ENCODE measurements around the gene MOGAT3.

Gene MOGAT3

DNA sequence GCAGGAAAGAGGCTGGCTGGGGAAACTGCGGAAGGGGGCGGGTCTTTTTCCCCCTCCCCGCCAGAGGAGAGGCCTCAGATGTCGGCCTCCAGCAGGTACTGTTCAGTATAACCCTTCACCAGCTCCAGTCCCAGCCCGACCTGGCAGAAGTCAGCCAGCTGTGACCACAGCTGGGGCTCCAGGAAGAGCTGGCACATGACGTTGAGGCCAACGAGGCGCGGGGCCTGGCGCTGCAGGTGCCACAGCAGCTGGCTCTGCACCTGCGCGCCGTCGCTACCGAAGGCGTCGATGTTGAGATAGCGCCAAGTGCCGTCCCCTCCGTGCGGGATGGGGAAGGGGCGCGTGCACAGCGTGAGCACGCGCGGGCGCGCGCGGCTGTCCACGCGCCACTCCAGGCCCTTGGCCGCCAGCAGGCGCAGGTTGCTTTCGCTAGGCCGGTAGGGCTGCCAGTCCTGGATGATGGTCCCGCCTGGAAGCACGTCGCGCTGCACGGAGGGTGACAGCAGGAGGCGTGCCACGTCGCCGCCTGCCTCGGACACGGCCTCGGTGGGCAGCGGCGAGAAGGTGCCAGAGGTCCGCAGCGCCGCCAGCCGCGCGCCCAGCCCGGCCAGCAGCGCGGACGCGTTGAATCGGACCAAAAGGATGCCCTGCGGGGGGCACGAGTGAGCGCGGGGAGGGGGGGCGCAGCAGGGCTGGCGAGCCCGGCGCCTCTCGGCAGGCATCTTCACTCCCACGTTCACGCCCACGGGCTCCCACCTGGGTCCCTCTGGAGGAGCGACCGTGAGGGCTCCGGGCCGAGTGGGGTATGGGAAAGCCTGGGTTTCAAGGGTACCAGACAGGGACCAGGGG, 28.6 kb downstream of the MOGAT3 start:
- DNase-seq = no peak

DNA sequence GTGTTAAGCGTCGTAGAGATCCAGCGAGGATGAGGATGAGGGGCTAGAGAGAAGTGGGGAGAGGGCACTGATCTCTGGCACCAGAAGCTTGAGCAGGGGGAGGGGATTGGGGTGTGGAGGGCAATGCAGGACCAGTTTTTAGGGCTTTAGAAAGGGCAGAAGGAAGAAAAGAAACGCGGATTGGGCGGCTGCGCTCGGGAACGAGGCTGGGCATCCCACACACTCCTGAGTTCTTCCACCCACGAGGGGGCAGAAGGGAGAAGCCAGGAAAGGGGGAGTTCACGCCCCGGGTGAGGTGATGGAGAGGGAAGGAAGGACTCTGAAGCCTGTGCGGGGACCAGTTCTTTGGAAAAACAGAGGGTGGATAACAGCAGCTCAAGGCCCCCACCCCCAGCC, 29.4 kb downstream of the MOGAT3 start:
- no peak for DNase-seq

DNA sequence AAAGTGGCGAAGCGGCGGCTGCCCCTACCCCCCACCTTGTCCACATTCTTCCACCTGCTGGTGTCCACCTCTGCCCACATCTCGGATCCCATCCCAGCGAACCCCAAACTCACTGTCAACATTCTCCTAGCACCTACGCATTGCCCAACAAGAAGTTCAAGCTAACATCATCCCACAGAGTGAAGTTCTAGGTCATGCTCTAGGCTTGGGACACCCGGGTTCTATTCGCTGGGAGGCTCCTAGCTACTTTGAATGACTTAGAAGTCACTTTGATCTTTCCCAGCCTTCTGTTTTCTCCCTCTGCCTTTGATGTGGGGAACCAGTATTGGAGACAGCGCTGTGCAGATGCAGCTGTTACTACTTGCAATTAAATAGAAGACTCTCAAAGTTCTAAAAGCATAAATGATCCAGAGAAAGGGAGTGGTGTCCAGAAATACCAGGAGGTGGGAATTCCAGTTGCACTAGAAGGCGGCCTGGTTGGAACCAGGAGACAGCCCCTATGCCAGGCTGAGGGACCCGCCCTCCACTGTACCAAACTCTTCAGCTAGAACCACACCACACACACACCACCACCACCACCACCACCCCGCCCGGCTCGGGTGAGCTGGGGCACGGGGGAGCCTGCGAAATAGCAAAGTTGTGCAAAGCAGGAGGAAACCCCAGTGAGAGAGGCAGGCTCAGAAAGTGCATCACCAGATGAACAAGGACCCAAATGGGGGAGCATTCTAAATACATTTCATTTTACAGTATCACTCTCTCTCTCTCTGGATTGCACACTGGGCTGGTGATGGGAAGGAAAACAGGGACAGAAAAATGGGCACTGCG, 30.0 kb downstream of the MOGAT3 start:
- DNase-seq = no peak

DNA sequence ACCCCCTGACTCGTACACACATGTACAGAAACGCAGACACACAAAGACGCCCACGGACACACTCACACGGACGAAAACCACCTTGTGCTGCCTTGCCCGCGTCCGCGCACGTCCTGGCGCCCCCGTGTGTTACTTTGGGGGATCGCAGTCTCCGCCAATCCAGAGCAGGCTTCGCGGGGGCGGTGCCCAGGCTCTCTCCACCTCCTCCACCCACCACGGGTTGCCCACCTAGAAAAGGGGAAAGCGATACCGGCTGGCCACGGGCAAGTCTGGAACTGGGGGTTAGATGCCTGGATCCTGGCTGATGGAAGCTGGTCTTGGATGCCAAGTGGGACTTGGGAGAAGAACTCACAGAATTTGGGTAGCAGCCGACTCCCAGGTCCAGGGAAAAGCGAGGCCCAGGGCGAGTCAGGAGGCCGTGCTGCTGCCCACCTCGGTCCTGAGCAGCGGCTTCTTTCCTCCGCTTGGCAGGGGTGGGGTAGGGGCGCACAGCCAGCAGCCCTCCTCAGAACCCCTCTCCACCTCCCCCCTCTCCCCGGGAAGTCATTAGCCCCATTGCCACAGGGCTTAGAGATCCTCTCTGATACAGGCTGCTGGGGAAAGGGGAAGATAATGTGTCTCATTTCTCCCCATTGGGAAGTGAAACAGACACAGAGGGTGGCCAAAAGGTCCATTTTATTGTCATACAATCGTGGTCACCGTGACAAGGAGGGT, 30.8 kb downstream of the MOGAT3 start:
- DNase-seq = no peak

DNA sequence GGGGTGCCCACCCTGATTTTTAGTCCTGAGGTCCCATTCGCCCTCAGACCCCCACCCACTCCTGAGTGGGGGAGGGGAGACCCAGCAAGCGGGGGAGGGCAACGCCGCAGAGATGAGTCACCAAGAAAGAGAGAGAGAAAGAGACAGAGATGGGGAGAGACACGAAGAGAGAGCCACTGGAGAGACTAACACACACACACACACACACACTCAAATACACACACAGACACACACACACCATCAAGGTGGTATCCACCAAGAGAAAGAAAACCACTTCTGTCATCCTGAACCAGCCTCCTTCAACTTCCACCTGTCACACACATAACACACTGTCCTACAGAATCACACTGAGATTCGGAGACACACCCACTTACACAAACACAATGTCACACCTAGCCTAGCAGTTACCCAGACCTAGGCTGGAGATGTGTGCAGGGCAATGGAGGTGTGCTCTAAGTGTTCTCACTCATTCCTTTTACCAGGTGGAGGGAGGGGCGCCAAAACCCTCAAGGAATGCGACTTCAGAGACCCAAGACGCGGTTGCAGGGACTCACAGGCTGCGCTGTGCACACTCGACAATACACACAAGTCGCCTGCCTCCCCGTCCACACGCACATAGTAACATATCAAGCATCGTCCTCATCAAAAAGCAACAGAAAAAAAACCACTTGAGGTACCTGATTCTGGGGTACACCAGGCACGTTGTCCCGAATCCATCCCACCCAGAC, 31.6 kb downstream of the MOGAT3 start:
- no peak for DNase-seq

DNA sequence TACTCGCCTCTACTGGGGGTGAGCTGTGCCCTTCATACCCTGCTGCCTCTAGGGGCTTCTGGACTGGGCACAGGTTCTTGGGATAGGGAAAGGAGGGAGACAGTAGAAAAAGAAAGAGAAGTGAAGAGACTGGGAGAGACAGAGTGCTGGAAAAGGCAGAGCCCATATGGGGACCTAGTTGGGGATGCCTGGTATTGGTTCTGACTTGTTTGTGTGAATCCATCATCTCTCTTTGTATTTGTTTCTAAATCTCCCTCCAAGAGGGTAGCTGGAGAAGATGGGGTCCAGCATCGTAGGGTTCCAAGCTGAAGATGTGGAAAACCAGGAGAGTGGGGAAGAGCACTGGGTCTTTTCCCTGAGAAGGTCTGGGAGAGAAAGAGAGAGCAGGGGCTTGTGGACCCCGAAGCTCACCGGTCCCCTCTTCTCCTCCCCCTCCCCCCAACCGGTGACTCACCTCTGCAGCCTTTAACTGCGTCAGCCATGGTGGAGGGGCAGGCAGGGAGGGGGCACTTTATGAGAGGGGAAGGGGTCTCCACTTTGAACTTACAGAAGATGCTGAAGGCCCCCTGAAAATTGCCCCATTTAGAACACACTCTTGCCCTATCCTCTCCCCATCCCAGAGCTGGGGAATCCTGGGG, 32.3 kb downstream of the MOGAT3 start:
- no peak for DNase-seq

DNA sequence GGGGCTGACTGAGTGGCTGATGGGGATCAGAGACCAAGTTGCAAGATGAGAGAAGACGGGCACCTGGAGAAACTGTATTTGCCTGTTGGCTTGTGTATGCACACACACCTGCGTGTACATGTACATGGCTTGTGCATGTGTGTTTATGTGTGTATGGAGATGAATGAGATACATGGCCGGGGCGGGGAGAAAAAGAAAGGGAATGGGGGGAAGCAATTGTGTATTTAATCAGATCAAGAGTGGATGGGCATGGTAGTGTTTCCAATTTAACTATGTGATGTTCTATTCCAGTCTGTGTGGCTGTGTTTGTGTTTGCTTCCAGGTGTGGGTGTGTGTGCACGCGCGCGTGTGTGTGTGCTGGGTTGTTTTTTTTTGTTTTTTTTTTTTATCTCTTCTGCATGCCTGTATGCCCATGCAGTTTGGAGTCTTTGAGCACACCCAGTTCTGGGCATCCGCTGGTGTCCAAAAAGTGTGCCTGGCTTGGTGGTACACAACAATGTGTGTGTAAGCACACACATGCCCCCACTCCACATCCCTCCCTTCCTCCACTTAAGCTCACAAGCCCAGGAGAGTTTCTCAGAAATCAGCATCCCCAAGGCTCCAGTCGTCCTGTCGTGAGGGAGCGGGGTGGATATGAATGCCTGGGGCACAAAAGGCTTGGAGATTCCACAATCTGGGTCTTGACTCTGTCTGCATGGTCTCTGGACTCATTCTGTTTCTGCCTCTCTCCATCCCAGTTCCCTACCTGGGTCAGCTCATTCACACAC, 33.0 kb downstream of the MOGAT3 start:
- no peak for DNase-seq

DNA sequence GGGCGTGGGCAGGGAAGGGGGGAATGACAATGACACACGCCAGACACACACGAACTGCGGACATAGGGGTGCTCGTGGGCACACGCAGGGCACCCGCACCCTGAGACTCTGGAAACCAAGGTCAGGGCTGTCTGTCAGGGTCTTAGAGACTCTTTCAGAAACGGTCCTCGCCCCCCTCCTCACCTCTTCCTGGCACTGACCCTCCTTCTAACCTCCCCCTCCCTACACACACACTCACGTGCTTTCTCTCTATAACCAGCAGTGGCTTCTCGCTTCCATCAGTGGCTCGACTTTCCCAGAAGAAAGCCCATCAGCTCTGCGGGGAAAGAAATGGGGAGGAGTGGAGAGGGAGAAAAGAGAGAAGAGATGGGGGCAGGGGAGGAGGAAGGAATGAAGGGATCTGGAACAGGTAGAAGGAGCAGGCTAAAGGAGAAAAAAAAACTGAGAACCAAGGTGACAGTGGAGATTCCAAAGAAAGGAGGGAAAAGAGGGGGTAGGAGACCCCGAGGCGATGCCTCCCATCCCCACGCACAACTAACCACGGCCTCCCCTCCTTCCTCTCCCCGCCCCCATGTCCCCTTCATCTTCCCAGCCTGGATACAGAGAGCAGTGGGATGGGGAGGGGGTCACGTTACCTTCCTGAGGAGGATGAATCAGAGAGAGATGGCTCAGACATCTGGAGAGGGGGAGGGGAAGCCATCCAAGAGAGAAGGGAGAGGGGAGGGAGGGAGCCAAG, 33.8 kb downstream of the MOGAT3 start:
- no peak for DNase-seq

DNA sequence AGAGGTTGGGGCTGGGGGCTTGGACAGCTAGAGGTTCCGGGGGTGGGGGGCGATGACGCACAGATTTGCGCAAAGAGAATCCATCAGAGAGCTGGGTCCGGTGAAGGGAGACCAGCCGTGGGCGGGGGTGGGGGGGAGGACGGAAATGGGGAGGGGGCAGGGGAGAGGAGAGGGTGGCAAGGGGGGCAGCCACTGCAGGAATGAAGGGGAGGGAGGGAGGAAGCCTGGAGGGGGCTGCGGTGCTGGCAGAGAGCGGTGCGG, 34.3 kb downstream of the MOGAT3 start:
- no peak for DNase-seq

DNA sequence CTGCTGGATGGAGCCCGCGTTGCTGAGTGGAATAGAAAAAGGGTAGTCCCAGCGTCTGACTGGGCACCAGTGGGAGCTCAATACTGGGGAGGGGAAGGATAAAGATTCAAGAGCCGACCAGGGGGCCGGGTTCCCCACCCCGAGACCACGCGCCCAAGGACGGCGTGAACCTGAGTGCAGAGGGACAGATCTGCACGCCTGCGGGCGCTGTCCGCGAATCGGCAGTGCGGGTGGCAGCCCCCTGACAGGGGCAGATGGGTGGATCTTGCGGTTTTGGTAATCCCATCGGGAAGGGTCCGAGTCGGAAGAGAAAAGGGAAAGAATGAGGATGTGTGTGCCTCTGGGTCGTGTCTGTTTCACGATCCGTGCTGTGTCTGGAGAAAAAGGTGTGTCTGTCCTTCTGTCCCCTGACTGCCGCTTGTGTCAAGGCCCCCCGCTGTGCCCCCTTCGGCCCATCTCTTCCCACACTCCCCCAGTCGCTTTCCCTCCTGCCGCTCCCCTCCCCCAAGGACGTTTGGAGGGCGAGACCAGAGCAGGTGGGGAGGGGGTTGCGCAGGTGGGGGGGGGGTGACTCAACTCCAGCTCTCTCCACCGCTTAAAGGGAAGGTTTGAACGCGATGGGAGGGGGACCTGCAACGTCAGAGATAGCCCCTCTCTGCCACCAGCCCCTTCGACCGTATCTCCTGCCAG, 34.7 kb downstream of the MOGAT3 start:
- DNase-seq = no peak

DNA sequence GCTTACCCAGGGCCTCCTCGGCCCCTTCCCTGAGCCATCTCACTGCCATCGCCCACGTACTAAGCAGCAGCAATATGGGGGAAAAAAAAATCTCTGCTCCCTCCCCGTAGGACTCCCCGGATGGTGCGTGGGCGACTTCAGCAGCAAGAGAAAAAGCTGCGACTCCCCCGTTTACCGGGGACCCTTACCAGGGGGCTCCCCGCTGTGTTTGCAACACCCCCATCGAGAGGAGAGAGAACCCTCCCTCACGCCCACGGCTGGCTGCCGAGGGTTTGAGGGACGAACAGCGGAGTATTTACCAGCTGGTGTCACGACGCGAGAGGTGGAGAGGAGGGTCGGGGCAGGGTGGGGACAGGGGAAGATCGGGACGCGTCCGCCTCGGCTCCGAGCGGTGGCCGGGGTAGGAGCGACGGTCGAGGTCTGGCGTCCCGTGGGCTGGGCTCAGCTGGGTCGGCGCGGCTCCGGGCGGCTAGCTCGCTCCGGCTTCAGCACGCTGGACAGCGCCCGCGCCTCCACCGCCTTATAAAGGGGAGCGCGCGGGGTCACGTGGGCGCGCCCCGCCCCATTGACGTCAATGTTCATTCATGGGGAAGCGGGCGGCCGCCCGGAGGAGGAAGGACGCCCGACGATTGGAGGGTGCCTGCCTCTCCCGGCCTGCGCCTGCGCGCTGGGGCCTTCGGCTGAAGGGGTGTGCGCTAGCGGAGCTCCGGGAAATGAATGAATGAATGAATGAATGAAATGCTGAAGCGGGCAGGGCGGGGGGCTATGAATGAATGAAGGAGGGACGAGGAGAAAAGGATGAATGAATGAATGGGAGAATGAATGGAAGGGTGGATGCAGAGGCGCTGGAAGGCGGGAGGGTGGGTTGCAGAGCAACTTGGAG, 35.5 kb downstream of the MOGAT3 start, which contains the start of gene VGF:
TSS of gene VGF (minus strand) at position 495 of the 883 bp plus-strand sequence. CDS start 726 bp downstream, outside the sequence.
- no peak for DNase-seq

DNA sequence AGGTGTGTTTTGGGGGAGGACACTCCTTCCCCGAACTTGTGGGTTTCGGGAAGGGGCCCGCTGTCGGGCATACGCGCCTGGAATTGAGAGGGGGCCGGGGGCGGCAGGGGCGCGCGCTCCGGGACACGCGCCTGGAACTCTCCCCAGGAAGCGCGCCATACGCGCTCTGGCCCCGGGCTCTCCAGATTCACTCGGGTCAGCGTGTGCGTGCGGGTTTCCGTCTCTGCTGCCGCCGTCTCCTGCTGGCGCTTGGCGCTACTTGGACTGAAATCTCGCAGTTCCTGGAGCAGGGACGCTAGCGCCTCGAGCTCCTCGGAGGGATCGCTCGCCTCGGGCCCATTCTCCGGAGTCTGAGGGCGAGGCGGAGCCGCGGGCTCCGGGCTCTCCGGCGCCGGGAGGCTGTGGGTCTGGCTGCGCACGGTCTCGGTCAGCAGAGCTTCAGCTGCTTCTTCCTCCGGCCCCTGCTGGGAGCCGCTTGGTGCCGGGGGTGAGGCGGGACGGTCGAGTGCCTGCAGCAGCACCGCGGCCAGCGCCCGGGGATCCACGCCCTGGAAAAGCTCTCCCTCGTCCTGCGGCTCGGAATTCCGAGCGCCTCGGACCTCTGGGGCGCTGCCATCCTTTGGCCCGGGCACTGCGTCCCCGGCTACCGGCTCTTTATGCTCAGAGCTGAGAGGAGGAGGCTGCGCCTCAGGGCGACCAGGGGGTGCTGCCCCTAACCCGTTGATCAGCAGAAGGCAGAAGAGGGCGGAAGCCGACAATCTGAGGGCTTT, 36.6 kb downstream of the MOGAT3 start:
- DNase-seq = no peak

DNA sequence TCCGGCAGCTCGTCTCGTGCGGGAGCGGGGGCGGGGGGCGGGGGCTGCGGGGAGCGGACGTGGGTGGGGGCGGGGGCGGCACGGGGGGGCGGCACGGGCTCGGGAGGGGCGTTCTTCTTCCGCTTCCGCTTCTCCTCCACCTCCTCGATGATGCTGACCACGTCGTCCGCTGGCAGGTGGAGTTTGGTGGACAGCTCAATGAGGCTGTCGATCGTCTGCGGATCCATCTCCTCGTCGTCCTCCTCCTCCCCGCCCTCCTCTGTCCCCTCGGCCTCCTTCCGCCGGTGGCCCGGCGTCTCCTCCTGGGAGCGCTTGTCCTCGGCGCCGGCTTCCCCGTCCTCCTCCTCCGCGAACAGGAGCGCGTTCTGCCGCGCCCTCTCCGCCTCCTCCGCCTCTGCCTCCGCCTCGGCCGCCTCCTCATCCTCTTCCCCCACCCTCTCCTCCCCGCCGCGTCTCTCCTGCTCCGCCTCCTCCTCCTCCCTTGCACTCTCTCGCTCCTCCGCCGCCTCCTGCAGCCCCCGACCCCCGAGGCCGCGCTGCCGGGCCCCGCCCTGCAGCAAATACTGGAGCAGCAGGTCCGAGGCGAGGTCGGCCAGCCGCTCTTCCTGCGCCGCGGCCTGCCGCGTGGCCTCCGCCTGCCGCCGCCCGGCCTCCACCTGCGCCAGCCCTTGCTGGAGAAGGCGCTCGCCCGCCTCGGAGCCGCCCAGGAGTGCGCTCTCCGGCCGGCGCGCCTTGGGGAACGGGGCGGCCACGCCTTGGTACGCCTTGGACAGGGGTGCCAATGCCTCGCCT, 37.4 kb downstream of the MOGAT3 start:
- DNase-seq = no peak

DNA sequence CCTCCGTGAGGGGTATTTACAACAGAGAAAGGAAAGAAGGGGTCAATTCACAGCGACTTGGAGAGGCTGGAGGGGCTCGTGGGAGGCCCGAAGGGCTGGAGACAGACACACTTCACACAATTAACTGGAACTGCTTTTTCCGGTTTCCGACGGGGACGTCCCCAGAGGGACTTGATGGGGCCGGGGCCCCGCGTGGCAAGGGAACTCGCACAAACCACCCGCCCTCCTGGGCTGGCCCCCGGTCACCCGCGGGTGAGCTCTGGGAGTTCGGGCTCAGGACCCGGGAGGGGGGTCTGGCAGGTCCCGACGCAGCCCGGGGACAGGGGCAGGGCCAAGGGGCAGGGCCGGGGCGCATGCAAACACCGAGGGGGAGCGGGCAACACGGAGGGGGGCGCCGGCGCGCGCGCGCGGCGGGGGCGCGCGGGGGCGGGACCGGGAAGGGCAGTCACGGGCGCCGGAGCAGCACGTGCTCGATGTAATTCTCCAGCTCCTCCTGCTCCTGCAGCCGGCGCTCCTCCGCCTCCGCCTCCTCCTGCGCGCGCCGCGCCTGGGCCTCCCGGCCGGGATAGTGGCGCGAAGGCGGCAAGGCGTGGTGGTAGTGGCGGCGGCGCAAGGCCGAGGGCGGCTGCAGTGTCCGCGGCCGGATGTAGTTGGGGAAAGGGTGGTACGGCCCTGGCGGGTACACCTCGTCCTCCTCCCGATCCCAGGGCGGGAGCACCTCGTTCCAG, 38.1 kb downstream of the MOGAT3 start:
- DNase-seq = no peak

DNA sequence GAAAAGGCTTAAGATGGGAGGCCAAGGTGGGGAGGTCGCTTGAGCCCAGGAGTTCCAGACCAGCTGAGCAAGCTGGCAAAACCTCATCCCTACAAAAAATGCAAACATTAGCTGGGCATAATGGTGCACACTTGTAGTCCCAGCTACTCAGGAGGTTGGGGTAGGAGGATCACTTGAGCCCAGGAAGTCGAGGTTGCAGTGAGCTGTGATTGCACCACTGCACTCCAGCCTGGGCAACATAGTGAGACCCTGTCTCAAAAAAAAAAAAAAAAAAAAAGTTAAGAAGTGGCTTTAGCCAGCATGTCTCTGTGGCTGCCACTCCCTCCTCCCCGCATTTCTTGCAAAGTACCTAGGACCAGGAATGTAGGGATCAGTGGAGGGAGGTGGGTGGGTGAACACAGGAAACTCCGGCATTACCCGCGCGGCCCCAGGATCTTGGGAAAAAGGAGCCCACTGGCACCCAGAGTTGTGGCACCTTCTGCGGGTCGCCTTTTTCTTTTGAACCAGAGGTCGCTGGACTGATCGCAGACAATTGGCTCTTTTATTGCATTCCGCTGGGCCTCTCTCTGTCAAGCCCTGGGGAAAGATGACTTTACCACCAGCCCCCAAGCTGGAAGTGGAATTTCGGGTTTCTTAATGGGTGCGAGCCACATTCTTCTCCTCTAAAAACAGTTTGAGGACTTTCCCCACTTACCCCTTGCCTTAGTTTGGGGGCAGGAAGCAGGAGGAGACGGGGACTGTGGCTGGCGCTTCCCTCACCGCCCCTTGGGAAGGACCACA, 39.0 kb downstream of the MOGAT3 start:
- no peak for DNase-seq

DNA sequence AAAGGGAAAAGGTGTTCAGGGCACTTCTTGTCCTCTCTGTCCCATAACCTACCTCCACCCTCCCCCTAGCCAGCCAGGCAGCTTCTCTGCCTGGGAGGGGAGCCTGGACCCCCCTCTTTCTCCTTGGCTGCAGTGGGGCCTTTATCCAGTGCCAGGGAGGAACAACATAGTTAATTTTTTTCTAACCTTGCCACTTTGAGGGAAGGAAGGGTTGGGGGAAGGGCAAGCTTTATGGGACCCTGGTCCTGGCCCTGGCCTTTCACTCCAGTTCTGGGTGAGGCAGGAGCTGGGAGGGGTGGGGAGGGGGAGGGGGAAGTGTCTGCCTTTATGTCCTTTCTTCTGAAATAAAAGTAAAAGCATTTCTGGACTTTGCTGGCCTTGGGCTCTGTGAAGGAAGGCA, 39.9 kb downstream of the MOGAT3 start:
- DNase-seq = no peak
